ENCODE results near the gene ALS2.
"Not testable (repeated sequence)": the region's sequence is repeated elsewhere in the genome, so short reads cannot be mapped to it uniquely, and the experiment has no call there.

The ALS2 gene

DNA sequence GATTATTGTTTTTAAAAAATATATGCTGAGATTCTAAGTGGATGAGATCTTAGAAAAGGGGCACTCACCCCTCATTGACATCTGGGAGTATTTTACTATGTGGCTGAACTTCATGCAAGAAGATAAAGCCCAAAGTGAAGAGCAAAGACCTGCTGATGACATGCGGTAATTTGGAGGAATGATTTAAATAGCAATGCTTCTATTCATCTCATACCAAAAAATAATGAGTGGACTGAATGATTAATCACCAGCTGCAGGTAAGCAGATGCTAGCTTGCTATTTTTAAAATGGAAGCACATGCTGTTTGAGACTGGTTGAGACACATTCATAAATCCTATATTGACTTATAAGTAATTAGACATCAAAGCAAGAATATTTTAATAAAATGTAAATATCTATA is 12.9 kb upstream of the ALS2 start:
- no peak for DNase-seq

DNA sequence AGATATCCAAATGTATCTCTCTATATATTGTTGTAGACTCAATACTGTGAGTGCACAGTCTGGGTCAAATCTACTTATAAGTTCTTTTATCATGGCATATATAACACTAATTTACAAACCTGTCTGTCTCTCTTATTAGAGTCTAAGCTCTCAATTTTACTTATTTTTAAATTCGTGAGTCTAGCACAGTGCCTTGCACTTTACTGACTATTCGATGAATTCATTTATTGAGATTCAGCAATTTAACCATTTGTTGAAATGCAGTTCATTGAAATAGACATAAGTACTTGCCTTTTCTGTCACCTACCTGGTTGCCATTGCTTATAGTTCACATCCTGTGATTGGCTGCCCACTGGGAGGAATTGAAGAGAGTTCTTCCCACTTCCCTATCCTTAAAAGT is 10.3 kb upstream of the ALS2 start:
- no peak for DNase-seq

DNA sequence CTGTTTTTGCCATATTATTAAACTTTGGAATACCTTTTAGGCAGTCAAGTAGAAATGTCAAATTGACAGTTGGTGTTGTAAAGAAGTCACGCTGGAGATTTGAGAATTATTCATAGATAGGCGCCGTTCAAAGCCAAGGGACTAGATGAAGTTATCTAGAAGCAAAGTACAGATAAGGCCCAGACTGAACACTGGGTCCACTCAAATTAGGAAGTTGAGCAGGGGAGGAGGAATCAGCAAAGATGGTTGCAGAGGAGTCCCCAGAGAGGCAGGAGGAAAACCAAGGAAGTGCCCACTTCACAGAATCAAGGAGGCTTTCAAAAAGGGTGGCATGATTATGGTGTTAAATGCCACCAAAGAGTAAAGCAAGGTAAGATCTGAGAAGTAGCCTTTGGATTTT is 9.6 kb upstream of the ALS2 start:
- DNase-seq = no peak

DNA sequence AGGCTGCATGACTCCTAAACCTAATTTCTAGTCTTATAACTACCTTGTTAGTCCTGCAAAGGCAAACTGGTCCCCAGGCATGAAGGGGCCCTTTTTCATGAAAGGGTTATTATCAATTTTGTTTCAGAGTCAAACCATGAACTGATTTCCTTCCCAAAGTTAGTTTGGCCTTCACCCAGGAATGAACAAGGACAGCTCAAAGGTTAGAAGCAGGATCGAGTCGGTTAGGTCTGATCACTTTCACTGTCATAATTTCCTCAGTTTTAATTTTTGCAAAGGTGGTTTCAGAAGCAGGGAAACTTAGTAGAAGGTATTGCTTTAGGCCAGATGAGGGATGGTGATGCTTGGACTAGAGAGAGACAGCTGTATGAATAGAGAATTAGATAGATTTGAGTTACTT is 8.7 kb upstream of the ALS2 start:
- no peak for DNase-seq

DNA sequence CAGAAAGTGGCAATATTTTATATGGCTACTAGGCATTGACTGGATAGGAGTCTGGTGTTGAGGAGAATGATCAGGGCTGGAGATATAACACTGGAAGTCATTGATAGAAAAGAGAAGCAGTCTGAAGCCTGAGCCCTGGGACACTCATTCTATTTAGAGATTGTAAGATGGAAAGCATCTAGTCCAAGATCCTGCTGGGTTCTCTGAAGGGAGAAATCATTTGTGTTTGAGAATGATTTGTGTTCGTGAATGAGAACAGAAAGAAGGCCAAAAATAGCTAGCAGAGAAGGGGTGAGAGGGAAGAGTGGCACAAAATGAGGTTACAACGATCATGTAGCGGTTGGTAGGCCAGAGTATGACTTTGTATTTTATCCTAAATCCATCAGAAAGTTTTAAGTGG is 7.6 kb upstream of the ALS2 start:
- DNase-seq = no peak

DNA sequence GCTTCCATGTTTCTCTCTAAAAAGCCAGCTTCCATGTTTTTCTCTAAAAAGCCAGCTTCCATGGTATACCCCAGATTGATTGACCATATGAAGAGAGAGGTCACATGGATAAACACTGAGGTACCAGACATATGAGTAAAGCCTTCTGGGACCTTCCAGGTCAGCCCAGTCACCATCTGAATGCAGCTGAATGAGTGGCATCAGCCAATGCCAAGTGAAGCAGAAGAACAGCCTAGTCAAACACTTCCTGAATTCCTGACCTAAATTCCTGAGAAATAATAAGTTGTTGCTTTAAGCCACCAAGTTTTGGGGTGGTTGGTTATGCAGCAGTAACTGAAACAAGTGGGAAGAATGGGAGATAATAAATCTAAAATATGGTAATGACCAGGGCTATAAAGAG is 5.7 kb upstream of the ALS2 start:
- DNase-seq = no peak

DNA sequence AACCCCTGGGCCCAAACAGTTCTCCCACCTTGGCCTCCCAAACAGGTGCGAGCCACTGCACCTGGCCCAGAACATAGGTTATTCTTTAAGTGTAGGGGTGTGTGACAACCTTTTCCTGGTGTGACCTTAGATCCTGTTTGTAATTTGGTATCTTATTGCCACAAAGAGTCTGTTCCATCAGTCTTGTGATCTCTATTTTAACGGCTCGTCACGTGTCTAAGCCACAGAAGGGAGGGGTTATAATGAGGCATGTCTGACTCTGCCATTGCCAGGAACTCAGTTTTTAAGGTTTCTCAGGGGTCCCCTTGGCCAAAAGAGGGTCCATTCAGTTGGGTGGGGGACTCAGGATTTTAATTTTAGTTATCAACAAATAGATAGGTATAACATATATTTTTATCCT is 4.4 kb upstream of the ALS2 start:
- no peak for DNase-seq

DNA sequence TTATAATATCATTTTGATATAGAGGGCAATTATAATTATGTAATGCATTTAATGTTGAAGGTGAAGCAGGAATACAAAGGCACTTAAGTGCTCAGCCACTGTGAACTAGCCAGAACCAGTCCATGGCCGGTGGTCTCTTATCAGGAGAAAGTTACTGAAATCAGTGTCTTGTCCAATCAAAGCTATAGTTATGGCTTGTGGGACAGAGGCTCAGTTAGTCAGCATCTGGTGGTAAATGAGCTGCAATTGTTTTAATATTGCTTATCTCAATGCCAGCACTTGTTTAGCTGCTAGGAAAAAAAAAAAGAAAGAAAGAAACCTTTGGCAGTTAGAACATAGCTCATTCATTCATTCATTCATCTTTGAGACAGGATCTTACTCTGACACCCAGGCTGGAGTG is 3.8 kb upstream of the ALS2 start:
- DNase-seq = no peak

DNA sequence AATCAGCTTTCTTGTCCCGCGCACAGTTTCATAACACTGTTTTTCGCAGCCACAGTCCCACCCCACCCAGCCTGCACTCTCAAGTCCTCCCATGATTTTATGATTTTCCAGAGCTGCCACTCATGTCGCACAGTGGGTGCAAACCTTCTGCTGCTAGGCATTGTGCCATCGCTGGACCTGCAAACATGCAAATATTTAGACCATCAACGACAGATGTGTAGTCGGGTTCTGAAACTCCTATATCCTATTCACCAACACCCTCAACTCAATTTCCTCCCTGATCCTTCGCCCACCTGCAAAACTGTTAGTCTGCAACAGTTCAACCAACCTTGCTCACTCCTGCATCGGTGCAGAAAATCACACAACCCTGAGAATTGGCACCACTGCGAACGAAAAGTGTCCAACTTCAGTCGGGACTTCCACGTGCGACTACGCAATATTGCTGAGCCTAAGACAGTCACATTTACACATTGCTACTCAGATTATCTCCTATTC is 871 bp upstream of the ALS2 start:
- DNase-seq = no peak

DNA sequence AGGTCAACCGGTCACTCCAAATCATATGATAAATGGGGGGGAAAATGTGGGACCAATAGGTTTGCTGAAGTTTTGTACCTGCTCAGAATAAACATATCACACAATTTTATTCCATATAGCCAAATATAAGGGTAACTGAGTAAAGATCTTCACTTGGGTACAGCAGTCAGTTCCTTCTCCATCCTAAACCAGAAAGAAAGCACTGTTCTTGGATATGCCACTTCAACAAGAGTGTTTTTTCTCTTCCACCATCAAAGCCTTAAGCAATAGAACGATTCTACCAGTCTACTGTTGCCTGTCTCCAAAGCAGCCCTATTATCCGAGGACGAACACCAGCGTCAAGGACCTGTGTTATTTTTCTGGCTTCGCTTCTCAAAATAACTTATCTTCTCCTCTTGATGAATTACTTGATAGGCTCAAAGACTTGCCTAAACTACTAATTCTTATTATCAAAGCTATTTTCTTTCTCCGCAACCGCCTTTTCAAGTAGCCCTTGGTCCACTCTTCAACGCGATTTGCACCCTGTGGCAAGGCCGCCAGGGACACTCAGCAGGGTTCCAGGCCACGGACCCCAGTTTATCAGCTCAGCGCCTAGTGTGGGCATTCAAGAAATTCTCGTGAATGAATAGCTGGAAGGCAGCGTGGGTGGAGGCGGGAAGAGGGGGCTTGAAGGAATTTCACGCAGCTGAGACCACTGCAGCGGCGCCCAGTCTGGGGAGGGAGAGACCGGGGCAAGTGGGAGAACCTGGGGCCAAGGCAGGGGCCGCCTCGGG is 646 bp downstream of the ALS2 start:
- DNase-seq = no peak

DNA sequence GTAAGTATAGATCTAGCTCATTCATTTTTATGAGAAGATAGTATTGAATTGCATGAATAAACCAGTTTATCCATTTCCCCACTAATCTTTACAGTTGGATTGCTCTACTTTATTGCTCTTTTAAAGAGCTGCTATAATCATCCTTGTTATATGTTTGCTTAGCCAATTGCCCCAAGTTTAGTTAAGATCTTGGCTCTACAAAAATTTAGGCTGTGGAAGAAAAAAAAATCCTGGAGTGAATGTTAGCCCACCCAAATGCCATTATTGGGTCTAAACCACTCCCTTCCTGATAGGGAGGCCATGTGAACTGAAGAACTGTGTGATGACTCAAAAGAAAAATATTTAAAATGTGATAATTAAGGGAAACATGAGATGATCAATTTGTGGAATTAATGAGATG is 2.9 kb downstream of the ALS2 start:
- DNase-seq = no peak

DNA sequence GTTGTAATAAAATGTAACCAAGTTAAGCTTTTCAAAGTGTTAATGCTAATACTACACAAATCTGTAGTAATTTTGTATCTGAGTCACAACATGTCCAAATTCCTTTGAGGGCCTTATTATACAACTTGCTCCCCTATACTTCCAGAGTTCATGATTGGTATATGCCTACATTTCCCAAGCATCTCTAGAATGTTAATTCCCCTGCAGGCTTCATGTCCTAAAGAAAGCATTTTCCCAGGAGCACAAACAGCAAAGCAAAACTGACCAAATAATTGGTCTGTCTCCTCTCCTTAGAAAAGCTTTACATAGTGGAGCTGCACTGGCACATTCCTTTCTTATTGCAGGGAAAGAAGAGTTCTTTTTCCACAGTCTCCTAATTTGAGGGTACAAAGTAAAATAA is 3.7 kb downstream of the ALS2 start:
- no peak for DNase-seq

DNA sequence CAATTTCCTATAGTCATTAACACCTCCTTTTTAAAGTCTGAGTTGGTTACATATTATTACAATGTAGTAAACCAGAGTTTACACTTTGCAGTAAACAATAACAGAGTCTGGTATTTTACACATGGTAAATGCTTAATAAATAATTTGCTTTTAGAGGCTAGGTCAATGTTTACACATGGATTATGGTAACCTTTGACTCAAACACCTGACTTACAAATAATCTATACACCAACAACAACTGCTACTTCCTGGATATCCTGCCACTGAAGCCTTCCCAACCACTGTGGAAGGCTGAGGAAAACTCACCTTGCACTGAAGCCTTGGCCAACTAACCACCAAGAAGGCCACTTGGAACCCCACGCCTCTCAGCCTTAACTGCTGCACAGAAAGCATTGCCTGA is 5.4 kb downstream of the ALS2 start:
- DNase-seq = no peak

DNA sequence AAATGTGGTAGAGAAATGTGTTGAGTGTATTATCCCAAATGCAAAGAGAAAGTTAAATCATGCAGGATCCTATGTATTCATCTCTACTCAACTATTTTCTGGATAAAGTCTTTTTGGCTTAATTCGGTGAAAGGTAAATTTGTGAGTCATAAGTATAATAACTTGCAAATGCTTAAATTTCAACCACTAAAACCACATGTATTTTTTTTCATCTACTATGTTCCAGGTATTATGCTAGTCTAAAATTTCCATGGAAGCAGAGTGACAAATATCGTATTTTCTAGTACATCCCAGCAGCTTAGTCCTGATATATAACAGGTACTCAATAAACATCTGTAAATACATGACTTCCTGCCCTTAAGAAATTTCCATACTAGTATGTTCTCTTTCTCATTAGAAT is 6.2 kb downstream of the ALS2 start:
- no peak for DNase-seq

DNA sequence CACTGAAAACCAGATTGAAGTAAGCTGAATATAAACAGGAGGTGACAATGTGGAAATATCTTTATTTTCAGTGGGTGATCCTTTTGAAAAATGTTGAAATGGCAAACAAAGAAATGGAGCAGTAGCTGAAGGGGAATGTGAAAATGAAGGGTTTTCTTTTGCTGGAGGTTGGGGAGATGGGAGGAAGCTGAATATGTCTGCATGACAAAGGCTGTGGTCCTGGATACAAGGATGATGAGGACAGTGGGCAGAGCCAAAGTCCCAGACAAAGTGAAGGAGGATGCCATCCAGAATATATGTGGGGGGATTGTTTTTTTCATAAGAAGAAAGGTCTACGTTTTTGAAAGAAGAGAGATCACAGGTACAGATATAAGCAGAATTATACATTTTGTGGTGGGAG is 6.7 kb downstream of the ALS2 start:
- no peak for DNase-seq

DNA sequence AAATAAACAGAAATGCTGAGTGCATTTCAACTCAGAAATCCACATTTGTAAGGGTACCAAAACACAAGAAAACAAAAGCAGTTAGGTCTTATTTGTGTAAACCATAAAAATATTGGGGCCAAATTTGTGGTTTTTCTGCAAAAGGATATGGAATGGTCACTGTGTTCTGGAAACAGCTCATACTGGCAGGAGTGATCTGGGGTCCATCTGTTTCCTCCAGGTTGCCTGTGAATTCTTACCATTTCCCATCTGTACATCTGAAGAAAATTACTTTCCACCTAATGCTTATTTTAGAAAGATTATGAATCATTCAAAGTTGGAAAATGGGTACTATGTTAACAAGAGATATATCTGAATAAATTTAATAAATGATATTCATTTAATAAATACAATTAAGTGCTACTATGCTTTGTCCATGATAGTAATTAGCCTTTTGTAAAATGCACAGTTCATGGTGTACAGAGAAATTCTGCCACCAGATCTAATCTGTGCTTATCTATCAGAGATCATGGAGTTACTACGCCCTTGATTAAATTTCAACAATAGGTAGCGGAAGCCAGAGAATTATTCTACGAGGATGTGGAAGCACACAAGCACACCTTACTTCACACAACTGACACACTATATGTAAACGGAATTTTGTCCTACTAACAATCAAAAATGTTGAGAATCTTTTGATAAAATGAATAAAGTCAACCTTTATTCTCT is 10.9 kb downstream of the ALS2 start:
- DNase-seq = peak in 1 of 2 experiments; percentile 6

DNA sequence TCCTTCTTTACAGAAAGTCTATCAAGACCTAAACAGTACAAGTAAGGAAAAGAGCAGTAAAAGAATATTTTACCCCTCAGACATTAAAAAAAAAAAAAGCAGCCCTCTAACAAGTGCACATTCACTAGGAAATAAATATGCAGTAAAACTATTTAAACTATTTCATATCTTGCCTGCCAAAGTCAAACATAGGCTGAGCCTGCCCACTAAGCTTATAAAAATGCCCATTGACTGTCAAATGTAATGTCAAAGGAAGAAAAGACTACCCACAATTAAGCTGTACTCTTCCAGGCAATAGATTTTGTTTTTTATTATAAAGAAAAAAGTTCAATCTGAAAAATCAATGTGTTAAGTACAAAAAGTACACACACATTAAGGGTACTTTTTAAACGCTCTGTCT is 11.8 kb downstream of the ALS2 start:
- no peak for DNase-seq

DNA sequence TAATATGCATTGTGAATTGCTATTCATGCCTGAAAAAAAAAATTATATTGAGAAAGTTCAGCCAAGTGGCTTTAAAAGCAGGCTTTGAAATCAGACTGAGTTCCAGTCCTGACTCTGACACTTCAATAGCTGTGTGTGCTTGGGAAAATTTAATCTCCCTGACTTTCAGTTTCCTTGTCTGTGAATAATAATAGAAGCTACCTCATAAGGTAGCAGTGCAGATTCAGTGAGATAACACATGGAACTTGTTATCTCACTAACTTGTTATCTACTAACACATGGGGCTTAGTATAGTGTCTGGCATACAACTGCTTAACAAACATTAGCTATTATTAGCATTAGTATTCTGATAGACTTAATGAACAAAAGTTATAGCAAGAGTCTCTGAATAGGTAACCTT is 14.9 kb downstream of the ALS2 start:
- no peak for DNase-seq

DNA sequence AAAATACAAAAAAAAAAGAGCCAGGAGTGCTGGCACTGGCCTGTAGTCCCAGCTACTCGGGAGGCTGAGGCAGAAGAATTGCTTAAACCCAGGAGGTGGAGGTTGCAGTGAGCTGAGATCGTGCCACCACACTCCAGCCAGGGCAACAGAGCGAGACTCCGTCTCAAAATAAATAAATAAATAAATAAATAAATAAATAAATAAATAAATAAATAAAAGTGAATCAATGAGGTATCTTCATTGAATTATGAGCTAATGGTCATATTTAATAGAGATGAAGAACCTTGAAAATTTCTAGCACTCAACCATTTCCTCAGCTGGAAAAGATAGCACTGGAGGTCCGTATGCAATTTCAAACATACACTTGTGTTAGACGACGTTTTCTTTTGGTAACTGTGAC is 16.3 kb downstream of the ALS2 start:
- not testable (repeated sequence) for DNase-seq

DNA sequence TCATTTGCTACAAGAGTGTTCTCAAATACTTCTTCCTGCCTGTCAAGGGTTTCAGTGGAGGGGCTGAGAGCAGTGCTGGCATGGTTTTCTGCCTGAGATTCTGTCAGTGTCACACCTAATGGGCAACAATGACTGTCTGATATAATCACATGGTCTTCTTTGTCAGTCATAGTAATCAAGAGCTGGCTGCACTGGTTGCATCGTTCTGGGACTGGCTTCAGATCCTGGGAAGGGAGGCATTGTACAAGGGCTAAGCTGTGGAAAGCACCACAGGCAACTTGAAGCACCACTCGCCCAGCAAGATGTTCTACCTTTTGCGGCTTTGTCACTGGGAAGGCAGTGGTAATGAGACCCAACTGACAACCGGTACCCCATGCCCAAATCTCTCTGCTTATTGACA is 19.6 kb downstream of the ALS2 start:
- DNase-seq = no peak

DNA sequence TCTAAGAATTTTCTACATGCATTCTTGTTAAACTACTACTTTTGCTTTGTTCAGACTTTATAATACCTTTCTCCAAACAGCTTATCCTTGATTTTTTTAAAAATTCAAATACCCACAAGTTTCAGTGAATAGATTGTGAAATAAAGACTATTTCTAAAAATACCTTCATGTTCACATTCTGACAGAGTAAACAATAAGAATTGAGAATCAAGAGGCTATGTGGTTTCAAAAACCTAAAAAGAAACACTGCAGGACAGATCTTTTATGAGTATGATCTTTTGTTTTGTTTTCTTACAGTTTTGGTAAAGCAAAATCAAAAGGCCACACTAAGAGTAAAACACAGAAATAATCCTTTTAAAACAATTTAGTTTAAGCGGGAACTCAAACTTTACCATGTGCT is 21.2 kb downstream of the ALS2 start:
- no peak for DNase-seq

DNA sequence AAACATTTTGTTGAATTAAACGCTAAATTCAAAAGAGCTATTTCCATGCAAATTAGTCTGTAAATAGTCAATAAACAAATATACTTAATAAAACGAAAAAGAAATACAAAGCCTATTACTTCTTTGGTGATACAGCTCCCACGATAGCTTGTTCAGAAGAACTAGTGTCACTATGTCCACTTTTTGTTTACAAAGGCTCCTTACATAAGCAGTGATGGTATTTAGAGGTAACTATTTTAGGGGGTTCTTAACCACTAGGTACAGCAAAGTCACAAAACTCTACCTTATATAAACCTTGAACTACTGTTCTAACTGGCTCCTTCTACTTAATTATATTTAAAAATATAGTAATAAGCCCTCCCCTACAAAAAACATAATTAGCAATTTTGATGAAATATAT is 21.9 kb downstream of the ALS2 start:
- DNase-seq = no peak

DNA sequence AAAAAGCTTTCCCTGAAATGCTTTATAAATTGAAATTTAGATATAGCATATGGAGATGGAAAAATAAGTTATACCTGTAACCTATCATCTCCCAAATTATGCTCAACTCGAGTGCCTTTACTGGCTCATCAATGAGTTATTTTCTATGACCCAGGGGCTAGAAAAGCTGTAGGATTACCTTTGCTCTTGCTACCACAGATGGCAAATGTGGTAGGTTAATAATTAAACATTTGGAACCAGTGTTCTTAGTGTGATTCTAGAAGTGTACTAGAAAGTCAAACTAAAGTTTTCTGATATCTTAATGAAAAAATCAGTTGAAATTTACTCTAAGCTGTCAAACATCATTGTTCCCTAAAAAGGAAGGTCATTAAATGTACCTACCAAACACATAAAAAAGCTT is 22.5 kb downstream of the ALS2 start:
- DNase-seq = no peak

DNA sequence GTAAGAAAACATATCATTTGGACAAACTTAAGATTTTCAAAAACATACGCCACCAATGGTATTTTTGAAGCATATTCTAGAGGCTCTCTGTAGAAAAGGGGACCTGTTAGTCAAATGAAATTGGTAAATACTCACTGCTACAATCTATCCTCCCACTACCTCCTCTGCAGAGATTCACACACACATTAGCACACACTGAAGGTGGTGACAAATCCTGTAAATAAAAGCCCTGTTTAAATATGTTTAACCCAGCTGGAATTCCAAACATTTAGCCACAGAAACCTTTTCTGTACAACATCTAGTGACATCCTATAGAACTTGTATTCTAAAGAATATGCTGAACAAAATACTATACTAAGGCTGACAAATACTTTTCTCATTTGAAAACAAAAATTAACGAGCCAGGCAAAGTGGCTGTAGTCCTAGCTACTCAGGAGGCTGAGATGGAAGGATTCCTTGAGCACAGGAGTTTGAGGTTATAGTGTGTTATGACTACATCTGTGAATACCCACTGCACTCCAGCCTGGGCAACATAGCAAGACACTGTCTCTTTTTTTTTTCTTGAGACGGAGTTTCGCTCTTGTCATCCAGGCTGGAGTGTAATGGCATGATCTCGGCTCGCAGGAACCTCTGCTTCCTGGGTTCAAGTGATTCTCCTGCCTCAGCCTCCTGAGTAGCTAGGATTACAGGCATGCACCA is 25.9 kb downstream of the ALS2 start:
- DNase-seq = no peak
